Large intestine (tissue), 3 donors: ENCODE measurements around the gene TUBA4A. TPM values are rescaled to one million over a fixed set of nuclear protein-coding genes. Genes with fewer than 3 reads are reported as not detected.
A peak's percentile ranks its signal among the peaks of the same experiment; 100 is the strongest.

Experiments used
- DNase-seq, 2 donors: peaks; one replicate each; pipeline versions ENCODE4 v3.0.0 to v3.0.0-alpha.2; 2013
- H3K27ac ChIP-seq: one replicate; pipeline ENCODE4 v1.5.1; 2013; ENCODE audit warnings: low read length
- H3K27me3 ChIP-seq: 2 replicates; pipeline ENCODE4 v1.6.1; 2013; ENCODE audit warnings: low read length; ENCODE audit not compliant: control insufficient read depth, insufficient read depth
- H3K36me3 ChIP-seq: 2 replicates; pipeline ENCODE4 v1.6.1; 2013; ENCODE audit warnings: low read length; ENCODE audit not compliant: control insufficient read depth, insufficient read depth
- H3K4me1 ChIP-seq: one replicate; pipeline ENCODE4 v1.6.1; 2013; ENCODE audit warnings: low read length; ENCODE audit not compliant: control insufficient read depth, insufficient read depth
- H3K4me3 ChIP-seq: one replicate; pipeline ENCODE4 v1.5.1; 2013; ENCODE audit warnings: low read length
- H3K9me3 ChIP-seq: one replicate; pipeline ENCODE4 v1.6.1; 2013; ENCODE audit warnings: mild to moderate bottlenecking, low read depth, low read length, moderate library complexity; ENCODE audit not compliant: control insufficient read depth
- WGBS: methylation state at CpG from one replicate; pipeline ENCODE4 v1.1.5; 2013; ENCODE audit warnings: low lambda C conversion rate; ENCODE audit not compliant: insufficient coverage; 5-methylcytosine and 5-hydroxymethylcytosine counted together
- polyA plus RNA-seq: library from polyadenylated mRNA; unstranded; fragments of 120-200 nt; gene quantifications from one replicate; pipeline ENCODE4 v1.2.1, GENCODE V29; 2013

The TUBA4A gene
- polyA plus RNA-seq, 1 donor, result 25.6 TPM

- DNase-seq, result no peak
- peaks cover 7% of the 10 kb centered on the region for H3K4me1 ChIP-seq
- peaks cover 74% of the 10 kb centered on the region for H3K36me3 ChIP-seq
- H3K4me3 ChIP-seq, result no peak overlapping the region
- H3K9me3 ChIP-seq, result no peaks in the 10 kb centered on the region
- no peaks in the 10 kb centered on the region for H3K27me3 ChIP-seq
- H3K27ac ChIP-seq, result no peak overlapping the region
- WGBS, result 100% methylated on average over 3 of the region's 8 CpGs
Measured at GRCh38 chr2:219213026-219213415, 40.7 kb downstream of the TUBA4A start.

- DNase-seq, result no peak
Measured at GRCh38 chr2:219210886-219211362, 42.8 kb downstream of the TUBA4A start.

GRCh38 chr2:219210196-219210885 lies 43.4 kb downstream of the TUBA4A start:
- no CpG with 5 or more reads among the region's 24 CpGs for WGBS
- no peak for DNase-seq
- Histone ChIP-seq H3K4me1 (peaks cover 19% of the 10 kb centered on the region), H3K4me3 (no peak overlapping the region), H3K9me3 (no peaks in the 10 kb centered on the region), H3K36me3 (peaks cover 70% of the 10 kb centered on the region), H3K27ac (no peak overlapping the region), H3K27me3 (no peaks in the 10 kb centered on the region)

More at GRCh38 chr2:219210886-219211362, 42.8 kb downstream of the TUBA4A start:
- H3K36me3 ChIP-seq, result peaks cover 75% of the 10 kb centered on the region
- no peaks in the 10 kb centered on the region for H3K9me3 ChIP-seq
- H3K27me3 ChIP-seq, result no peaks in the 10 kb centered on the region
- peaks cover 17% of the 10 kb centered on the region for H3K4me1 ChIP-seq
- H3K4me3 ChIP-seq, result no peak overlapping the region
- WGBS, result no CpG with 5 or more reads among the region's 9 CpGs
- no peak overlapping the region for H3K27ac ChIP-seq

- no peaks in the 10 kb centered on the region for H3K27me3 ChIP-seq
- H3K4me1 ChIP-seq, result peaks cover 19% of the 10 kb centered on the region
- peaks cover 65% of the 10 kb centered on the region for H3K36me3 ChIP-seq
- 87% methylated on average over 3 of the region's 18 CpGs for WGBS
- no peaks in the 10 kb centered on the region for H3K9me3 ChIP-seq
- H3K27ac ChIP-seq, result no peak overlapping the region
- no peak for DNase-seq
- H3K4me3 ChIP-seq, result no peak overlapping the region
Measured at GRCh38 chr2:219209236-219210195, 44.2 kb downstream of the TUBA4A start.

- no peak for DNase-seq
- H3K9me3 ChIP-seq, result no peaks in the 10 kb centered on the region
- no CpG with 5 or more reads among the region's 17 CpGs for WGBS
- H3K27me3 ChIP-seq, result no peaks in the 10 kb centered on the region
- H3K27ac ChIP-seq, result no peak overlapping the region
- H3K4me1 ChIP-seq, result peaks cover 19% of the 10 kb centered on the region
- no peak overlapping the region for H3K4me3 ChIP-seq
- H3K36me3 ChIP-seq, result peaks cover 51% of the 10 kb centered on the region
Measured at GRCh38 chr2:219207884-219208740, 45.6 kb downstream of the TUBA4A start.

GRCh38 chr2:219207134-219207883 lies 46.4 kb downstream of the TUBA4A start:
- Histone ChIP-seq H3K9me3 (no peaks in the 10 kb centered on the region), H3K27me3 (no peaks in the 10 kb centered on the region), H3K4me3 (peak overlapping the region; percentile 87), H3K4me1 (peaks cover 19% of the 10 kb centered on the region), H3K36me3 (peaks cover 43% of the 10 kb centered on the region), H3K27ac (peak overlapping the region; percentile 98)
- no CpG with 5 or more reads among the region's 22 CpGs for WGBS
- no peak for DNase-seq

- peak; percentile 97 for DNase-seq
- Histone ChIP-seq H3K27ac (peak within 1 kb of the TSS; percentile 99), H3K4me1 (peaks cover 19% of the 10 kb centered on the region), H3K4me3 (peak within 1 kb of the TSS; percentile 87), H3K36me3 (peaks cover 40% of the 10 kb centered on the region), H3K27me3 (no peaks in the 10 kb centered on the region), H3K9me3 (no peaks in the 10 kb centered on the region)
- 0% methylated on average over 3 of the region's 76 CpGs for WGBS
Measured at GRCh38 chr2:219206328-219207133, 47.2 kb downstream of the TUBA4A start, which contains the start of gene ZFAND2B. Gene ZFAND2B (plus strand): TSS chr2:219206782. CDS start chr2:219206988, 206 bp downstream.

GRCh38 chr2:219205981-219206327 lies 47.8 kb downstream of the TUBA4A start:
- Histone ChIP-seq H3K4me3 (peak overlapping the region; percentile 87), H3K36me3 (peaks cover 34% of the 10 kb centered on the region), H3K27me3 (no peaks in the 10 kb centered on the region), H3K4me1 (peaks cover 19% of the 10 kb centered on the region), H3K9me3 (peaks cover 3% of the 10 kb centered on the region), H3K27ac (peak overlapping the region; percentile 99)
- no CpG with 5 or more reads among the region's 7 CpGs for WGBS
- DNase-seq, result no peak

GRCh38 chr2:219205165-219205538 lies 48.6 kb downstream of the TUBA4A start:
- no CpG with 5 or more reads among the region's 5 CpGs for WGBS
- no peak for DNase-seq
- H3K27me3 ChIP-seq, result no peaks in the 10 kb centered on the region

More at GRCh38 chr2:219205165-219205538, 48.6 kb downstream of the TUBA4A start:
- Histone ChIP-seq H3K36me3 (peaks cover 26% of the 10 kb centered on the region), H3K27ac (no peak overlapping the region), H3K4me1 (peaks cover 19% of the 10 kb centered on the region), H3K9me3 (peaks cover 3% of the 10 kb centered on the region), H3K4me3 (no peak overlapping the region)
